GM12878 (cell line): ENCODE results near the gene CD72. TPM values are rescaled to one million over a fixed set of nuclear protein-coding genes. Genes with fewer than 3 reads are reported as not detected.

Source experiments
- ATAC-seq: fragments of 200-7000 bp; cut with Tn5 transposase; 3 replicates; pipeline ENCODE4 v1.9.1; 2020; ENCODE audit warnings: mild to moderate bottlenecking, moderate library complexity
- BruUV-seq: library from RNA; stranded (reverse); fragments of 400-500 nt; replicated peaks from 2 replicates; lab custom pipeline; 2021; lab: Mats Ljungman, UMichigan
- CTCF ChIA-PET: fragments of 300-600 bp; sonication (Branson Sonifier 250); formaldehyde crosslinking; extraction: SDS; loops from one replicate; lab custom pipeline; 2021; ENCODE audit warnings: inconsistent platforms; lab: Yijun Ruan, JAX
- POLR2A ChIA-PET: fragments of 350-600 bp; formaldehyde crosslinking; extraction: SDS; loops from one replicate; lab custom pipeline; 2021; ENCODE audit warnings: inconsistent platforms; lab: Charles Lee
- RAD21 ChIA-PET: fragments of 300-600 bp; sonication (Branson Sonifier 250); formaldehyde crosslinking; loops from one replicate; lab custom pipeline; 2023; ENCODE audit warnings: antibody characterized with exemption; ENCODE audit not compliant: unreplicated experiment; lab: Charles Lee
- SMC1A ChIA-PET: fragments of 300-600 bp; sonication (Branson Sonifier 250); formaldehyde crosslinking; loops from one replicate; lab custom pipeline; 2023; ENCODE audit not compliant: unreplicated experiment, uncharacterized antibody; lab: Charles Lee
- DNase-seq: peaks from one replicate; pipeline ENCODE4 v3.0.0-alpha.2; 2011; ENCODE audit warnings: low read depth, low spot score
- FAIRE-seq: peaks from 3 replicates; lab custom pipeline; 2011; peaks lifted over from hg19 to GRCh38; lab: Jason Lieb, UNC
- H2AFZ ChIP-seq: 2 replicates; pipeline ENCODE4 v1.6.0; 2011; ENCODE audit warnings: low read depth, low read length, control low read depth; ENCODE audit not compliant: control insufficient read depth
- H3K27ac ChIP-seq: 2 replicates; pipeline ENCODE4 v1.5.1; 2011; ENCODE audit warnings: control low read depth; ENCODE audit not compliant: control insufficient read depth, insufficient read depth
- H3K27me3 ChIP-seq, 2 experiments: replicated peaks in 1 of 2; 2 replicates each; pipeline versions ENCODE4 v1.6.0 to v1.6.1; 2011; ENCODE audit warnings: low read length in 1 of 2; ENCODE audit not compliant: control insufficient read depth in 2 of 2, insufficient read depth in 2 of 2
- H3K36me3 ChIP-seq, 2 experiments: 2 replicates each; pipeline ENCODE4 v1.5.1; 2011; ENCODE audit warnings: low read length in 1 of 2; ENCODE audit not compliant: control insufficient read depth in 2 of 2, insufficient read depth in 2 of 2
- H3K4me1 ChIP-seq: 2 replicates; pipeline ENCODE4 v1.6.1; 2011; ENCODE audit warnings: mild to moderate bottlenecking, low read length, moderate library complexity, mixed read lengths; ENCODE audit not compliant: control insufficient read depth, insufficient read depth
- H3K4me2 ChIP-seq: 2 replicates; pipeline ENCODE4 v1.6.0; 2011; ENCODE audit warnings: control low read depth; ENCODE audit not compliant: control insufficient read depth, insufficient read depth
- H3K4me3 ChIP-seq: fragments of 200-600 bp; sonication (generic); 2 replicates; pipeline ENCODE4 v1.5.1; 2016
- H3K79me2 ChIP-seq: 2 replicates; pipeline ENCODE4 v1.6.0; 2011; ENCODE audit warnings: low read length; ENCODE audit not compliant: control insufficient read depth, insufficient read depth
- H3K9ac ChIP-seq: 2 replicates; pipeline ENCODE4 v1.8.0; 2011; ENCODE audit warnings: low read length, control low read depth, mixed read lengths; ENCODE audit not compliant: control insufficient read depth, insufficient read depth
- H3K9me3 ChIP-seq: replicated peaks from 3 replicates; pipeline ENCODE4 v1.5.1; 2011; ENCODE audit warnings: mild to moderate bottlenecking, low read length; ENCODE audit not compliant: control insufficient read depth, insufficient read depth
- H4K20me1 ChIP-seq: 2 replicates; pipeline ENCODE4 v1.6.0; 2011; ENCODE audit not compliant: control insufficient read depth, insufficient read depth
- BHLHE40 ChIP-seq, 2 experiments: fragments of 450-650 bp in 1 of 2; IDR thresholded peaks; 2 replicates each; pipeline ENCODE4 v1.6.1; 2011 to 2017; ENCODE audit warnings: low read depth in 2 of 2, borderline replicate concordance in 1 of 2, improper control_type of control experiment in 1 of 2, low read length in 1 of 2, mild to moderate bottlenecking in 1 of 2
- EGR1 ChIP-seq, 2 experiments: IDR thresholded peaks; 1 replicate in 1 of 2; 2 replicates in 1 of 2; pipeline ENCODE4 v1.6.1; 2011 to 2012; ENCODE audit warnings: low read depth in 2 of 2, low read length in 2 of 2, borderline replicate concordance in 1 of 2, mild to moderate bottlenecking in 1 of 2, moderate library complexity in 1 of 2
- HDAC2 ChIP-seq: fragments of 200-600 bp; sonication (generic); IDR thresholded peaks from 2 replicates; pipeline ENCODE4 v1.6.1; 2017
- LARP7 ChIP-seq: fragments of 450-650 bp; IDR thresholded peaks from 2 replicates; pipeline ENCODE4 v1.6.1; 2017; ENCODE audit warnings: mild to moderate bottlenecking
- NKRF ChIP-seq: fragments of 450-650 bp; conservative IDR thresholded peaks from 2 replicates; pipeline ENCODE4 v1.6.1; 2017; ENCODE audit warnings: mild to moderate bottlenecking, moderate library complexity
- NR2F1 ChIP-seq: fragments of 450-650 bp; conservative IDR thresholded peaks from 2 replicates; pipeline ENCODE4 v1.6.1; 2017; ENCODE audit warnings: mild to moderate bottlenecking
- SMARCA5 ChIP-seq: fragments of 450-650 bp; IDR thresholded peaks from 2 replicates; pipeline ENCODE4 v1.6.1; 2017; ENCODE audit warnings: mild to moderate bottlenecking
- WGBS: methylation state at CpG from one replicate; pipeline ENCODE4 v1.1.6; 2016; ENCODE audit warnings: low lambda C conversion rate; ENCODE audit not compliant: insufficient replicate concordance, insufficient coverage; ENCODE audit errors: missing lambda C conversion rate; 5-methylcytosine and 5-hydroxymethylcytosine counted together
- in situ Hi-C: fragments of 300-500 bp; cut with MboI; formaldehyde crosslinking; loops from 9 replicates; pipeline ENCODE4 v1.14.3; 2018; ENCODE audit warnings: mixed read lengths
- intact Hi-C: fragments of 100-400 bp; cut with micrococcal nuclease; formaldehyde crosslinking; loops from one replicate; pipeline ENCODE4 v1.14.2; 2022; ENCODE audit not compliant: unreplicated experiment
- polyA plus RNA-seq, 11 experiments: library from polyadenylated mRNA; depleted of rRNA in 4 of 11; unstranded in 6 of 11; stranded (reverse) in 5 of 11; fragments of >200 nt; fragmentation: Nextera tagmentation in 4 of 11; fragmentation: Illumina TruSeq in 1 of 11; extraction: Ambion mirVana in 4 of 11; extraction: Trizol in 1 of 11; gene quantifications; 1 replicate in 1 of 11; 2 replicates in 10 of 11; pipeline versions ENCODE4 v1.2.1 to v1.2.3, GENCODE V29; 2011 to 2016; ENCODE audit warnings: inconsistent platforms in 2 of 11, missing spikeins in 2 of 11, low read depth in 1 of 11
- total RNA-seq, 4 experiments: library from RNA; depleted of rRNA in 3 of 4; stranded (reverse); fragments of >200 nt in 3 of 4; fragmentation: Illumina TruSeq in 1 of 4; extraction: Trizol in 1 of 4; gene quantifications; 2 replicates each; pipeline versions ENCODE4 v1.2.1 to v1.2.3, GENCODE V29; 2013 to 2021
- TF ChIP-seq, protein P1 (sequence below): fragments of 450-650 bp; IDR thresholded peaks from 2 replicates; pipeline ENCODE4 v1.6.1; 2018; ENCODE audit warnings: borderline replicate concordance, mild to moderate bottlenecking; ENCODE audit not compliant: partially characterized antibody

The CD72 gene
- total and polyA plus RNA-seq, 10 of the 15 experiments (the other 5 are each of a cell fraction or from before 2014, with no cell fraction given) = 2.1 to 14.2 (median 4.4) TPM

- no peaks in the 10 kb centered on the region; the same call in 2 of the 3 replicates for H3K9me3 ChIP-seq
- 3% methylated on average over 30 of the region's 55 CpGs for WGBS
- peak within 1 kb of the TSS; percentile 81 for H3K4me3 ChIP-seq
- H3K27me3 ChIP-seq = no peaks in the 10 kb centered on the region
- H3K4me1 ChIP-seq = peaks cover 8% of the 10 kb centered on the region
- SMC1A ChIA-PET = interaction anchor here (0.7 to 3.3 kb wide), 7 partner anchors 14 to 222 kb away, joined by 3 to 34 read pairs (median 6); partner anchors contain the start of genes CCDC107, CD72 and RMRP
- no peak for TF ChIP-seq SMARCA5
- TF ChIP-seq LARP7 = 0 out of 2 replicates have a peak, but pooled peaks have one; percentile 16
- TF ChIP-seq EGR1 (IDR thresholded peaks at IDR 0.05; ENCODE audit: borderline replicate concordance in 1 of 2, low read depth in 2 of 2, low read length in 2 of 2) = peak in 1 of 2 experiments; percentile 78; a peak in 2 of 3 replicates
- peak; percentile 48; the same call in 1 of the 2 replicates for TF ChIP-seq NKRF
- TF ChIP-seq, protein P1, sequence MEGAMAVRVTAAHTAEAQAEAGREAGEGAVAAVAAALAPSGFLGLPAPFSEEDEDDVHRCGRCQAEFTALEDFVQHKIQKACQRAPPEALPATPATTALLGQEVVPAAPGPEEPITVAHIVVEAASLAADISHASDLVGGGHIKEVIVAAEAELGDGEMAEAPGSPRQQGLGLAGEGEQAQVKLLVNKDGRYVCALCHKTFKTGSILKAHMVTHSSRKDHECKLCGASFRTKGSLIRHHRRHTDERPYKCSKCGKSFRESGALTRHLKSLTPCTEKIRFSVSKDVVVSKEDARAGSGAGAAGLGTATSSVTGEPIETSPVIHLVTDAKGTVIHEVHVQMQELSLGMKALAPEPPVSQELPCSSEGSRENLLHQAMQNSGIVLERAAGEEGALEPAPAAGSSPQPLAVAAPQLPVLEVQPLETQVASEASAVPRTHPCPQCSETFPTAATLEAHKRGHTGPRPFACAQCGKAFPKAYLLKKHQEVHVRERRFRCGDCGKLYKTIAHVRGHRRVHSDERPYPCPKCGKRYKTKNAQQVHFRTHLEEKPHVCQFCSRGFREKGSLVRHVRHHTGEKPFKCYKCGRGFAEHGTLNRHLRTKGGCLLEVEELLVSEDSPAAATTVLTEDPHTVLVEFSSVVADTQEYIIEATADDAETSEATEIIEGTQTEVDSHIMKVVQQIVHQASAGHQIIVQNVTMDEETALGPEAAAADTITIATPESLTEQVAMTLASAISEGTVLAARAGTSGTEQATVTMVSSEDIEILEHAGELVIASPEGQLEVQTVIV = peak; percentile 53
- TF ChIP-seq HDAC2 = no peak
- peak; percentile 15 to 84; a peak in 3 of 4 replicates for TF ChIP-seq BHLHE40 (IDR thresholded peaks at IDR 0.05; ENCODE audit: borderline replicate concordance in 1 of 2, low read depth in 2 of 2, low read length in 1 of 2)
- TF ChIP-seq NR2F1 = peak; percentile 89
- DNase-seq (no peak), ATAC-seq (peak; percentile 77), FAIRE-seq (no peak)
- RAD21 ChIA-PET = interaction anchor here (0.8 to 3.5 kb wide), 9 partner anchors 14 to 240 kb away, joined by 3 to 57 read pairs (median 5); partner anchors contain the start of genes CCDC107, CD72, CREB3 and RMRP
- peak within 1 kb of the TSS; percentile 62 for H3K9ac ChIP-seq
- CTCF ChIA-PET = interaction anchor here (1.0 to 3.1 kb wide), 10 partner anchors 14 to 419 kb away, joined by 3 to 53 read pairs (median 7); partner anchors contain the start of genes ARHGEF39, CCDC107 and RMRP
- peak within 1 kb of the TSS; percentile 98 for H2AFZ ChIP-seq
- H3K27ac ChIP-seq = peak within 1 kb of the TSS; percentile 73
- BruUV-seq = no TSS peak
- no peaks in the 10 kb centered on the region; the same call in 1 of the 2 replicates for H3K79me2 ChIP-seq
- in situ Hi-C loops = loop anchor here (5.0 kb wide), 2 partner anchors 123 to 487 kb away; partner anchors contain the start of gene ATOSB
- peak within 1 kb of the TSS; percentile 99 for H3K4me2 ChIP-seq
- intact Hi-C loops = loop anchor here (1.0 to 10.0 kb wide), 6 partner anchors 42 to 490 kb away; partner anchors contain the start of genes ATOSB, CCDC107, CREB3 and HINT2
- no peaks in the 10 kb centered on the region for H4K20me1 ChIP-seq
- POLR2A ChIA-PET = interaction anchor here (0.5 to 3.1 kb wide), 13 partner anchors 12 to 493 kb away, joined by 3 to 18 read pairs (median 4); partner anchors contain the start of genes CCDC107, CD72, CREB3 and RMRP
- H3K36me3 ChIP-seq = no peaks in the 10 kb centered on the region; a peak in 1 of 4 replicates
These were observed 13.4 kb downstream of the CD72 start, which contains the start of gene TESK1 for GRCh38 chr9:35604578-35605350. Gene TESK1 (plus strand): TSS chr9:35605262. CDS start chr9:35605620, 358 bp downstream.
